GM12872 (cell line): Measurements from ENCODE around the gene JDP2.

ENCODE experiments used
- CTCF ChIP-seq: IDR thresholded peaks from 3 replicates; pipeline ENCODE4 v1.5.1; 2011; ENCODE audit warnings: low read depth, mild to moderate bottlenecking, low read length, moderate library complexity; ENCODE audit not compliant: insufficient read depth

Gene JDP2

GRCh38 chr14:75522983-75523318 lies 95.1 kb downstream of the JDP2 start:
- TF ChIP-seq CTCF = no peak
